ENCODE measurements around the gene CDH12.
"Not testable (repeated sequence)": the region's sequence is repeated elsewhere in the genome, so short reads cannot be mapped to it uniquely, and the experiment has no call there.

CDH12 gene

DNA sequence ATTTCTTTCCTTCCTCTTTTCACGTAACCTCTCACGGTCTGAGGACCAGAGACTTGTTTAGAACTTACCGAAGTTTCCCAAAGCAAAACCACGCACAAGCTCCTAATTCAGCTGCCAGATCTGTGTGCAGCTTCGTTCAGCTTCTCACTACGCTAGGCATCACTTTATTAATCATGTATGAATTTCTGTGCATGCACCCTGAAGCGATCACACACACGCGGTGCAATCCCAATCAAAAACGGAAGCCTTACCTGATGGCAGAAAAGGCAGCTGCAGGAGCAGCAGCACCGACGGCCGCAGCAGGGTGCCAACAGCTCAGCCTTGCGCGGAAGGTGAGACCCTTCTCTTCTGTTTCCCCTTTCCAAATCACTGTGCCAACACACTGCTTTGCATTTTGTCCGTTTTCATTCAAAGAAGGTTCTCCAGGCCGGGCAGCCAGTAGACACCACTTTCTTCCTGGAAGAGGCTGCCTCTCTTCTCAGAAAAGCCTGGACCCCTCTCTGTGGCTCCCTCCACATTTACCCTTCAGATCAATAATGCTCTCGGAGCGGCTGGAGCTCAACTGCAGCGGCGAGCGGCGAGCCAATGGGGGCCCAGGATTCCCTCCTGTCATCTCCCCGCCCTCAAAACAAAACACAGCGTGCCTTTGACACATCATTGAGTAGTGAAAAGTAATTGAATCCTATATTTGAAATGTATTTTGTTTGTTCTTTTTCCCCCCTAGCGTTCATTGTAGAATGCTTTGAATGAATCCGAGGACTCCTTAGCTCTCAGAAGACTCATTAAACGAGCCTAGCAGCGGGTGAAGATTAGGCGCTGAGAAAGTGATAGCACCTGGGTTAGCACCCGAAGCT, at the start of gene CDH12:
Gene CDH12, minus strand, starts transcription at position 538 of the 854 bp plus-strand sequence.
- DNase-seq, result no peak

DNA sequence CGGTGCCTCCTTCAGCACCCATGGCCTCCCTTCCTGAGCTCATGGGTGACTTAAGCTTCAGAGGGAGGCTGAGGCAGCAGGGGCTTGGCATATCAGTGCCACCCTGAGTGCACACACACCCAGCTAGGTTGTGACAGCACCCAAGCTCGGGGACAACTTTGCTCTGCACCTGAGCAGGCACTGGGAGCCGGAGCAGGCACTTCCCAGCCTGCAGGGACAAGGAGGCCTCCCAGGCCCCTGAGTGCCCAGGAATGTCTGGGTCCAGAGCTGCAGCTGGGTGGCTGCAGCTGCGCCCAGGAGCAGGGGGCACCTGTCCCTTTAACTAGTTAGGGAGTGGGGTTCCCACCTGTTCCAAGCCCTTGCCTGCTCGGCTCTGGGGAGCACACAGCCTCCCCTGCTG, 48.7 kb upstream of the CDH12 start:
- DNase-seq, result no peak

DNA sequence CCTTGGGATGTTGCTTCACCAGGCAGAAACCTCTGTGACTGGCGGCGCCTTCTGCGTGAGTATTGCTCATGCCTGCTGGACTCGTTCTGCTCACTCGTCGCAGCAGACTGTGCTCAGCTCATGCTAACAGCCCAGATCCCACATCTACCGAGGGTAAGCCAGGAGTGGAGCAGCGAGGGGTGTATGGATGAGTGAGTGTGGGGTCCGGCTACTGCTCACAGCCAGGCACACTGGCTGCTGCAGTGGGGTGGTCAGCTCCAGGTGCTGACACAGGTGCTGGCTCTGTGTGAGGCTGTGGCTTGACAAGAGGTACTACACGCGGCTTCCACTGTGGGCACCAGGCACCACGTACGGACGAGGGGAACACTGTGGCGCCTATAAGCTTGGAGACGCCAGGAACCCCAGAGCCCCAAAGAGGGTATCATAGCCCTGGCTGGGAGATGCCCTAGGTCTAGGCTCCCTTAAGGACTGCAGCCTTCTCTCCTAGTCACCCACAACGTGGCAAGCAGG, 47.7 kb upstream of the CDH12 start:
- DNase-seq, result no peak

DNA sequence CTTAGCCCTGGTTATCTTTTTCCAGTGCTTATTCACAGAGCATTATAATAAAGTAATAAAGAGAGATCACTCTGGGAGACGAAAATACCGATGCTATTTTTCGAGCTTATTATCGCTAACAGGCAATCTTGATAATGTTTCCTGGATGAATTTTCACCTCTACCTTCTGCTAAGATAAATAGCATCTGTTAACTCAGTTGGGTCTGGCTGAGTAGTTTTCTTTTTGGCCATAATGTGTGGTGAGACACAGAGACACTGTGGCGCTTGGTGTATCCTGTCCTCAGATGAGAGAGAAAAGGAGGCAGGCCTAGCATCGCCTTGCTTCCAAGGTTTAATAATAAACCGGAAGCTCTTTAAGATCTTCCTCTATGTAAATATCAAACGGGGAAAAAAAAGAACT, 46.2 kb upstream of the CDH12 start:
- no peak for DNase-seq

DNA sequence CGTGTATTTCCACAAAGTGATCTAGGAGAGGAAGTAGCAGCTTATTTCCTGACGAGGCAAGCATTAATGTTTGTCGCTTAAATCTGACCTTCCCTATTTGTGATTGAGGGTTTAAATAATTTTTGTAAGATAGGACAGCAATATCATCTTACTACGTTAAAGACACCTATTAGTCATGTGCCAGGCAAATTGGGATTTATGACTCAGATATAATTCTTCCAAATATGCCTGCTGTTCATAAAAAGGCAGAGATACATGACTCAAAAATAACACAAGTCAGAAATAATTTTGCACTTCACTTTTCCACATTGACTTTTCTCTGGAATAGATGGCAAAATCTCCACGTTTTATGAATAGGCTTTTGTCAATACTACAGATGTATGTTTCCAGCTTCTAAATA, 43.0 kb upstream of the CDH12 start:
- DNase-seq, result no peak

DNA sequence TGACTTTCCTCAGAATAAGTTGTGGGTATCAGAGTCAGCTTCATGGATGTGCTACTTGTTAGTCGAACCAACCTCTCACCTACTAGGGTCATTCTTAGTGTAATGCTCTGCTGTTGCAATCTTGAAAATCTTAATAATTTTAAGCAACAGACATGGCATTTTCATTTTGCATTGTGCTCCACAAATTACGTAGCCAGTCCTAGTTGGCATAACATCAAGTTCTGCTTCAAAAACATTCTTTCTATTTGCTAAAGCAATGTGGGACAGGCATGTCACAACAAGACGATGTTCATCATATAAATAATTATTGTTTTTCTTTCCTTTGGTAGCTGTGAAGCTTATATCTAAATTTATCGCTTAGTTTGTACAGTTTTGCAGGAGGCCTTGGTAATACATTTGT, 39.3 kb upstream of the CDH12 start:
- no peak for DNase-seq

DNA sequence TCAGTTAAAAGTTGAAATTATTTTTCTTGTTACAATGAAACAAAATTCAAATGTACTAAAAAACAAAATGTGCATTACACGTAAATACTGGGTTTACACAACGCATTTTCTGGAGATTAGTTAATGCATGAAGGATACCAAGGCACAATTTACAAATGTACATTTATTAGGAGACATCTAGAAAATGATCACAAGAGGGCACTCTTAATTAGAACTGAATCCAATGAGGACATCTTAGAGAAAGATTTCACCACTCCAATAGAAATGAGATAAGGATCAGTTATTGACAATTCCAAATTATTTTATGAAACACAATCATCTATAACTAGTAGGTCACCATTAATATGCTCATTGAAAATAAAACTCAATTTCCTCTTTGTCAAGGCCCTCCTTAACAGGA, 36.6 kb upstream of the CDH12 start:
- no peak for DNase-seq

DNA sequence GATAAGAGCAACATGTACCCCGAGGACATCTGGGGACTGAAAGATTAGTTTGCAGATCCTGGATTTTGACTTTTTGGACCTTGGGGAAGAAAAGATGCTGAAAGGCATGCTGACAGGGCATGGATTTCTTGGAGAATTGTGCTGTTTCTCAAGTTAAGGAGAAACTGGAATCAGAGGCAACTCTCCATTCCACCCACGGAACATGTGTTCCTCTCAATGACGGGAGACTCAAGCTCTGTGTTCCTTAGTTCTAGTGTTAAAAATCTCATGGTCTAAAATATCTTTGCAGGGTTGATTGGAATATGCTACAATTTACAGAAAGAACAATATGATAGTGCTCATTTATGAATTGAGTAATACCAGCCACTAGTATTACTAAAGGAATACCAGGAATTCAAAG, 34.4 kb upstream of the CDH12 start:
- no peak for DNase-seq

DNA sequence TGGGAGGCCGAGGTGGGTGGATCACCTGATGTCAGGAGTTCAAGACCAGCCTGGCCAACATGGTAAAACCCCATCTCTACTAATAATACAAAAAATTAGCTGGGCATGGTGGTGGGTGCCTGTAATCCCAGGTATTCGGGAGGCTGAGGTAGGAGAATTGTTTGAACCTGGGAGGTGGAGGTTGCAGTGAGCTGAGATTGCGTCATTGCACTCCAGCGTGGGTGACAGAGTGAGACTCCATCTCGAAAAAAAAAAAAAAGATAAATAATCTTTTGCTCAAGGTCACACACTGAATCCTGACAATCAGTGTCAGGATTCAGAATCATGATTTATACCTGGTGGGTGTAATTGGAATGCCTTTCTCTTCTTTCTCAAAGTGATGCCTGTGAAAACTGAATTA, 5.8 kb upstream of the CDH12 start:
- not testable (repeated sequence) for DNase-seq

DNA sequence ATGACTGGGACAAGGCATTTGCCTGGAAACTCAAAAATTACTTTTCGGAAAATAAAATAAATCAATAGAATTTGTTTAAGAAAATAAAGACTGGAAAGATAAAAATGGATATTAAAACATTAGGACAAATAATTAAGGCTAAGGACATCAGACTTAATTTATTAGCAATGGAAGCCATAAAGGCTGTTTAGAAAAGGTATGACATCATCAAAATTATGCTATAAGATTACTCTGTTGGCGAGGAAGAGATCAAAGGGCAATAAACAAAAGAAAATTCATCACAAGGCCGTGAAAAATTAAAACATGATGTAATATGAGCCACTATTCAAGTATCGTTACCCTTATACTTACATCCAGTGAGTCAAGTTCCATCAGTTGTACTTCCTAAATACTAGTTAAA, 2.7 kb upstream of the CDH12 start:
- no peak for DNase-seq

DNA sequence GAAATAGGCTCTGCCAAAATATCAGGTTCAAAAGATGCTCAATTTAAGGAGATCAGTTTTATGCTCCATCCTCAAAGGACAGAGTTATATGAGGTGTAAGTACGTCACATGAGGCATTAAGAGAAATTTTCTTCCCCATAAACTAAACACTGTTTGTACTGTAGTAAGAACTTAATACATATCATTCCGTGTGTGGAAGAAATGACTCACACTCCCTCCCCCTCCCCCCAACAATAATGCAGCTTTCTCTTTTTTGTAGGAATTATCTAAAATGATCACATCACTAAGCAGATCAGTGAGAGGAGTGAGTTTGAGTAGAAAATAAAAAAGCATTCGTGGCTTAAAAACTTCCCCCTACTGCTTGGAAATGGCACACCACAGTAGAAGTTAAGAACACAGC, 2.2 kb downstream of the CDH12 start:
- DNase-seq, result no peak

DNA sequence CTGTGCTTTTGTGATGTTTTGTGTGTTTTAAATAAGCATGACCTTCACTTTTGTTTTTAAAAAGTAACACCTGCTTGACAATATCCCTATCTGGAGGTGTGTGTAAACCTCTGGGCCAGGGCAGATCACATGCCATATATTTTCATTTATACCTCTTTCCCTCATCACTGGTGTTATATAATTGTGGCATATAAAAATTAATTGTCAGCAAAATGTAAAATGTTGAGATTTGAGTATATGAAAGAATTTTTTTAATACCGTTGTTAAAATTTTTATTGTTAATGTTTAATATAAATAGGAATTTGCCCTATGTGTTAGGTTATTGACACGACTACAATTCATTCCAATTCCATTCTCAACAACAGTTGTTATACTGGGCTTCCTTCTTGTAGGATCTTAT, 6.5 kb downstream of the CDH12 start:
- DNase-seq, result no peak

DNA sequence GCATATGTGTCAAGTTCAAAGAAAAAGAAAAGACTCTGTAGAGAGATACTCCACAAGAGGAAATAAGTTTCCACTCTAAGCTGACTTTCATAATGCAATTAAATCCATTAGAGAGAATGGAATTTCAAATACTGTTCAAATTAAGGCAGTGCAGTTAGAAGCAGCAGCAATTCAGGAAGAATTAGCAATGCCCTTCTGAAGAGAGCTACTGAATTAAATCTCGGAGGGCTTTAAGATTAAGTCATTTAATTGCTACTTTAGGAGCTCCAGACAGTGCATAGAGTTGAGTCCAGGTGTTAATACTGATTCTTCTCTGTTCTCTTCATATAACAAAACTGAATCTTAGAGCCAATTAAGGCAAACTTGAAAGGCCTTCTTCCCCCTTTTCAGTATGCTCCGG, 8.5 kb downstream of the CDH12 start:
- no peak for DNase-seq

DNA sequence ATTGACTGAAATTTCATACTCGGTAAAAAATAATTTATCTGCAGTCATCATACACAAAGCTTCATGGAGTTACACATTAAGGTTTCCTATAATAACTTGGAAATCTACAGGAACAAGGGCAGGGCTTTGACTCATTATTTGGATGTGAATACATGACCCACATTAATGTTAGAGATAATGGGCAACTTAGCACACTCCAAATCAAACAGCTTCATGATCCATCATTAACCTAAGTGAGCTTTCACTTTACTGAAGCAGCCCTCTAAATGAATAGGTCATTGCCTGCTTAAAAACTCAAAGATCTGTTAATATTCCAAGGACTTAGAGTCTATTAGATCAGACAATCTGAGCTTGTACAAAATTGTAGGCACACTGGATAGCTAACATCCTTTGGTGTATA, 9.0 kb downstream of the CDH12 start:
- DNase-seq, result no peak

DNA sequence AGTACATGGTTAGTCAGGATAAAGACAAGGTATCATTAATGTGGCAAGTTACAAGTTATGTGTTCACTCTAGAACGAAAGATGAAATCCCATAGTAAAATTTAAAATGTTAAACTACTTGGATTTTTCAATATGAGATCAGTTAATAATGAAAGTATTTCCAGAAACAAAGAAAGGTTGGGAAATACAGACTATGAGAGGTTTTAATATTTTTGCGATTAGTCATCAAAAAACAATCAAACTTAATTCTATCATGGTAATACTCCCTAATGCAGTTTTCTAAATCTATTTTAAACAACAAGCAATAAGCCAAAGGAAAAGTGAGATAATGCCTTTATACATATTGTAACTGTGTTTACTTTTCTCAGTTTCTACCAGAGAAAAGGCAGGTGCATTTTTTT, 10.6 kb downstream of the CDH12 start:
- DNase-seq, result no peak

DNA sequence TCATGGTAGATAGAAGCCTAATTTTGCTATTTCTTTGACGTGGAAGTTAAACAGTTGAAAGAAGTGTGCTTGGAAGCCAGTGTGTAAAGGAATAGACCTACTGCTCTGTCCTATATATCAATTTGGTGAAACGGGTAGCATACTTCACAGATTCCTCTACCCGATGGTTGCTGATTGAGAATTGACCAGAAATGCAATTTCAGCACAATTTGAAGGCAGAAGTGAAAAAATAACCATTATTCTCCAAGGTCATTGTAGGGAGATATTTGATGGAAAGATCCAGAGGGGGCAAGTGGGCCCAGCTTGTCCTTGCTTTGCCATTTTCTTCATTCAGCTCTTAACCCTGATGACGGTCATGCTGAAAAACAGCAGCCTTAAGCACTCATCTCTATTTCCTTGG, 15.3 kb downstream of the CDH12 start:
- no peak for DNase-seq

DNA sequence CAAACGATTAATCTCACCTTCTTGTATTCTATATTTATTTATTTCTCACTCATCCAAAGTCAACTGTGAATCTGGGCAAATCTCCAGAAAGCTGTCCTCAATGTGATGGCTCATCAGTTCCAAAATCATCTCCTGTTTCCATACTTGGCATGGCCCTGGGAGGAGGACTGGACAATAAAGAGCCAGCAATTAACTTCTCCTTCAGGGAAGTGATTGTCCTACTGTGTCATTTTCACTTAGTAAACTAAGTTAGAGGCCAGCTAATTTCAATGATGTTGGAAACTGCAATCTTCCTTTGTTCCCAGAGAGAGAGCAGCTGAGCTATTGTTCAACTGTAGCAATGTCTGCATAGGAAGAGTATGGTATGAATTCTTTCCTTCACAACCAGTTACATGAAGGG, 17.5 kb downstream of the CDH12 start:
- no peak for DNase-seq

DNA sequence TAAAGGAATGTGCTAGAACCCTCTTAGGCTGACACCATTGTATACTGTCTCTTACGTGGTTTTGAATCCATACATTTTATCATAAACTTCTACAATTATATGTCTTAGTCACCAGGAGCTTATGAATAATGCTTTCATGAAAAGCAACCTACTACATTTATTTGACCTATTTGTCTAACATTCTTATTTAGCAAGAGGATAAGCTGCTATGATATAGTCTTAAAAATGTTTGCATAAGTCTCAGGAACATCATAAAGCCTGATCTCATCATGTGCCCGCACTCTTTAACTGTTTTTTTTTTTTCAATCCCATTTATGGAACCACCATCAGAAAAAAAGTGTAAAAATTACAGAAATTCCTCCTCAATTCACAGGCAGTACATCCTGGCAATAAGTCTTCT, 59.7 kb downstream of the CDH12 start:
- DNase-seq, result no peak

DNA sequence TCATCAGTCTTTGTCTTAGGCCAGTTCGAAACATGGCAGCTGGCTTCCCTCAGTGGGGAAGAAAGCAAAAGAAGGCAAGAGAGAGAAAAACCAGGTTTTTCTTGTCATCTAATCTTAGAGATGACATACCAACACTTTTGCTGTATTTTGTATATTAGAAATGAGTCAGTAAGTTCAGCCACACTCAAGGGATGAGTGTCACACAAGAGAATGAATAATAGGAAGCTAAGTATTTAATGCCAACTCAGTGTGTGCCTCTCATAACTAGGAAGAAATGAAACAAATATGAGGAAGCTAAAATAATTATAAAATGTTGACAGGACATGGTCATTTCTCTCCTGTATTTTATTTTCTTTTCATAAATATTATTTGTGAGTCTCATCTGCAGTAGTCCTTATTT, 65.3 kb downstream of the CDH12 start:
- no peak for DNase-seq

DNA sequence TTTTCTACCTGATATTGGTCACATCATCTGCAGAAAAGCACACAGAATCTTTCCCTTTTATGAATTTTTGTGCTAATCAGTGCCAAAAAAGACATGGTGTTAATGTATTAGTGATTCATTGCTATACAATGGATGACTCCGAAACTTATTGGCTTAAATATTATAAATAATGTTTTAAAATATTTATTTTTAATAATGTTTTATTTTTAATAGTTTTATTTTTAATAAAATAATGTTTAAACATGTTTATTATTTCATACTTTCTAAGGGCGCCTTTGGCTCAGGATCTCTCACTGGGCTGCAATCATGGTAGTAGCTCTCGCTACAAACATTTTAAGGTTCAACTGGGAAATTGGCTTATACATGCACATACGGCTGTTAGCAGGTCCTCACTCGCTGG, 65.7 kb downstream of the CDH12 start:
- DNase-seq, result no peak

DNA sequence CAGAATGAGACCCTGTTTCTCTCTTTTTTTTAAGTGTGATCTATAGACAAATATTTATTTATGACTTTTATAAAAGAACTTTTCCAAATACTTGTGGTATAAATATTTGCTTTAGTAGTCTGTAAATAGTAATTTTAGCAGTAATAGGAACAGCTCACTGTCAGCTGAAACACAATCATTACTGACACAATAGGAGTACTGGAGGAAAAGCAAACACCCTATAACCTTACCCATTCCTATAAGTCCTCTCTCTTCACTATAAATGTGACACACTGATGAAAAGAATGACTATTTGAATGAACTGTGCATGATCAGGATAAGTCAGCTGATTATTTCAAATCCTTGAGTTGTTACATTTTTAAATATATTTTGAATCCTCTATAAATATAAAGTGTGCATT, 72.4 kb downstream of the CDH12 start:
- no peak for DNase-seq

DNA sequence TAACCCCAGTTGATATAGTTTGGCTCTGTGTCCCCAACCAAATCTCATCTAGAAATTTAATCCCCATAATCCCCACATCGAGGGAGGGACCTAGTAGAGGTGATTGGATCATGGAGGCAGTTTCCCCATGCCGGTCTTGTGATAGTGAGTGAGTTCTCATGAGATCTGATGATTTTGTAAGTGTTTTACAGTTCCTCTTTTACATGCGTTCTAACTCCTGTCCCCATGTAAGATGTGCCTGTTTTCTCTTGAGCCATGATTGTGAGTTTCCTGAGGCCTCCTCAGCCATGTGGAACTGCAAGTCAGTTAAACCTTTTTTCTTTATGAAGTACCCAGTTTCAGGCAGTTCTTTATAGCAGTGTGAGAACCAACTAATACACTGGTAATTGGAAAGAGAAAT, 73.6 kb downstream of the CDH12 start:
- no peak for DNase-seq

DNA sequence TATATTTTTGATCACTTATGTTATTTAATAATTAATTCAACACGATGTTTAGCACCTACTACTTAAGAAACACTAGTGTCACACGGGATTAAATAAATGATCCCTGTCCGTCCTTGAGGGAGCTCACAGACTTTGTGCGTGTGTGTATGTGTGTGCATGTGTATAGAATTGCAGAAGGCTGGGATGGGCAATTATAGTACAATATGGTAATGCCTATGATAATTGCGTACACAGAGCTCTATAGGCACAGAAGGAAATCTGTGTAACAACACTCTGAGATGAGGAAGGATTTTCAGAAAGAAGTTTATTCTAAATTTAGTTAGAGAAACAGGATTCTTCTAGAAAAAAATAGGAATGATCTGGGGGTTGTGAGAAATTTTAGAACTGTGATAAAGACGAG, 76.9 kb downstream of the CDH12 start:
- no peak for DNase-seq

DNA sequence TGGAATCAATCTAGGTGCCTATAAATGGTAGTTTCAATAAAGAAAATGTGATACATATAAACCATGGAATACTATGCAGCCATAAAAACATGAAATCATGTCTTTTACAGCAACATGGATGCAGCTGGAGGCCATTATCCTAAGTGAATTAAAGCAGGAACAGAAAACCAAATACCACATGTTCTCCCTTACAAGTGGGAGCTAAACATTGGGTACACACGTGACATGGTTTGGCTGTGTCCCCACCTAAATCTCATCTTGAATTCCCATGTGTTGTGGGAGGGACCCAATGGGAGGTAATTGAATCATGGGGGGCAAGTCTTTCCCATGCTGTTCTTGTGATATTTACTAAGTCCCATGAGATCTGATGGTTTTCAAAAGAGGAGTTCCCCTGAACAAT, 78.9 kb downstream of the CDH12 start:
- DNase-seq, result not testable (repeated sequence)

DNA sequence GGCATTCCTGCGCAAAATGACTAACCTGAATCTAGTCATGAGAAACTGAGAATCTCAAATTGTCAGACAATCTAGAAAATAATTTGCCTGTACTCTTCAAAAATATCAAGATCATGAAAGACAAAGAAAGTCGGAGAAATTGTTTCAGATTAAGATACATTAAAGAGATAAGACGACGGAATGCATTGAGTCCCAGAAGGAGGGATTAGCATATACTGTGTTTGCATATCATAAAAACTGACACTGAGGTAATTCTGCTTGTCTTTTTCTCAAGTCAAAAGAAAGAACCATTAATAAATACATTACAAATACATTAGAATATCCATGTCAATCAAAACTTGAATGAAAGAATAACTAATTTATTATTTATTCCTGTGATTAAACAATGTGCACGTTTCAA, 88.4 kb downstream of the CDH12 start:
- DNase-seq, result no peak

Measured in CD4-positive, alpha-beta T cell treated with Interleukin-4 for 4 hours (primary cell).